GM18867 (cell line): ENCODE results near the gene CITED1.
A peak's percentile ranks its signal among the peaks of the same experiment; 100 is the strongest.

ENCODE experiments used
- ATAC-seq: cut with Tn5 transposase; IDR thresholded peaks from one replicate; pipeline ENCODE4 v1.9.1; 2021; ENCODE audit warnings: mild to moderate bottlenecking, moderate library complexity; ENCODE audit not compliant: unreplicated experiment

The CITED1 gene

DNA sequence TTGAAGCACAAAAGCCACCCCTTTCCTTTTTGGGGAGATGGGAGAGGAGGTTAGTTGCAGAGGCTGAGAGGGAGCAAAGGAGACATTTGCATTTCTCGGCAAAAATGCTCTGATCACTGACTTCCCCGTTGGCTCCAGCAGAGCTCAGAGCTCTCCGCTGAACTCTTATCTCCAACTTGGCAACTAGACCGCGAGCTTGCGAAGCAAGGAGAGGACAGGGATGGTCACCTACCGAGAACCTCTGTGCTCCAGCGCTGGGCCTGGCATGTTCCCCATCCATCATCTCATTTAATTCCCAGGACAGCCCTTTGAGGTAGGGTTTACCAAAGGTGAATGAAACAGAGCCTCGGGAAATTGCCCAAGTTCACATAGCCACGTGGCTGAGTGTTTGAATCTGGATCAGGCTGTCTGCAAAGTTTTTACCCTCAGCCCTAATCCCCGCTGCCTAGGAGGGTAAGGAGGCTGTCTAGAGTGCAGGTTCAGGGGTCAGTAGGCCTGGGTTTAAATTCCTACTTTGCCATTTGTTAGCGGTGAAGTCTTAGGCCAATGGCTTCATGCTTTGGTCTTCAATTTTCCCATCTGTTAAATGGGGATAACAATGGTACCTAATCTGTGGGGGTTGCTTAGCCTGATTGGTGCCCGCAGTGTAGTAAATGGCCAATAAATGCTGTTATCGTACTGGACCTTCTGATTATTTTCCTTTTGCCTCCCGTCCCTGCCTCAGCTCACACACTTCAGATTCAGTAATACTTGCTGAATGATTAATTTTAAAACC, 3.8 kb upstream of the CITED1 start:
- ATAC-seq = no peak

DNA sequence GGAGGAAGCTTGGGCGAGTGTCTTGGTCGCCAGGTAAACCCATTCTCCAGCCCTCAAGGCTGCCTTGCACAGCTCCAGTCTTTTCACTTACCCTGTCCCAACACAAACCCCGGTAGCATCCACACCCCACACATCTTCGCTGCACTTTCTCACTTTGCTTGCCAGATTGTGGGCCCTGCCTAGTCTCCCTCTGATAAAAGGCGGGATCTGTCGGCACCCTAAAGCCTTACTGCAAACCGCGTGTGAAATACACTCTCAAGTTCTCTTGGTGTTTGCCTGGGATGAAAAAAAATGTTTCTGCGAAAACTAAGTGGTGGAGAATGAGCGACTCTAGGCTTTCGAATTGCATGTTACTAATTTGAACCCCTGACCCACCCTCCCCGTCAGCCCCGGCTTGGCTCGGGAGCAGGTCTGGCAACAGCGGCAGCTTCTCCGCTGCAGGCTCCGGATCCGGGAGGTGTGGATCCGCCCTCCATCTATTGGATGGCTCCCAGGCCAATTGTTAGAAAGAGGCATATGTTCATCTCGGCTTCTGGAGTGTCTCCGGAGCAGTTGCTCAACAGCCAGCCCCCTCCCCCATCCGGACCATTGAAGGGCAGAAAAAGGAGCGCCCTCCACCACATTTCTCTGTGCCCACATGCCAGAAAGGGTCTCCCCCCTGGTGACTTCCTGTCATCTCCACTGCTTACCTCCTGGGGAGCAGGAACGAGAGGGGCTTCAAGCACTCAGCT, 3.0 kb upstream of the CITED1 start:
- no peak for ATAC-seq

DNA sequence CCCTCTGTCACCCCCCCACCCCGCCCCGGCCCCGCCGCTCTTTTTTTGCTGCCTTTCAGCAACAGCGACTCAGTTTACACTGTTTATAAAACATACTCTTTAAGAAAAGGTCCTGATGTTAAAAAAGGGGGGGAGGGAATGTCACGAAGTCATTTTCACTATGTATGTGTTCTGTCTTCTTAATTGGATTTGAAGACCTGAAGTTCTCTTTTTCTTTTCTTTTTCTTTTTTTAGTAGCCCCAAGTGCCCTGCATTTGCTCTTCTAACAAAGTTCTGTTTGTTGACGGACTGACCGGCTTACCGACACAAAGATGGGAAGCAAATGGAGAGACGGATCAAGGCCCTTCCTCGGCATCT, 2.5 kb upstream of the CITED1 start:
- no peak for ATAC-seq

DNA sequence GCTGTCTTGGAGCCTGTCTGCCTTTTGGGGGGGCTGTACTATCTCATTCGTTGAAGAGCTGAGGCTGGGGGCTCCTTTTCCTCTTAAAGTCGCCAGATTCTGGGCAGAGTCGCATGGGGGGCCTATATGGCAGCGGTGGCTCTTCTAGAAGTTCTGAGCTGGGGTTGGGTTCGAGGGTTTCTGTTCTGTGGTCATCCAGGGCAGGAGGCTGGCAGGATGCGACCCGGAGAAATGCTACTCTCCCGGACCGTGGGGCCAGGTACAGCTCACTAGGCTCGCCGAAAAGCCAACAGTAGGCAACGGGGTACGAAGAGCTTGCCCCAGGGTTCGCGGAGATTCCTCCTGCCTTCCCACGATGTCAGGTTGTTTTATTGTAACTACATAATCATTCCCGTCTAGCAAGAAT, 1.9 kb upstream of the CITED1 start:
- ATAC-seq = no peak

DNA sequence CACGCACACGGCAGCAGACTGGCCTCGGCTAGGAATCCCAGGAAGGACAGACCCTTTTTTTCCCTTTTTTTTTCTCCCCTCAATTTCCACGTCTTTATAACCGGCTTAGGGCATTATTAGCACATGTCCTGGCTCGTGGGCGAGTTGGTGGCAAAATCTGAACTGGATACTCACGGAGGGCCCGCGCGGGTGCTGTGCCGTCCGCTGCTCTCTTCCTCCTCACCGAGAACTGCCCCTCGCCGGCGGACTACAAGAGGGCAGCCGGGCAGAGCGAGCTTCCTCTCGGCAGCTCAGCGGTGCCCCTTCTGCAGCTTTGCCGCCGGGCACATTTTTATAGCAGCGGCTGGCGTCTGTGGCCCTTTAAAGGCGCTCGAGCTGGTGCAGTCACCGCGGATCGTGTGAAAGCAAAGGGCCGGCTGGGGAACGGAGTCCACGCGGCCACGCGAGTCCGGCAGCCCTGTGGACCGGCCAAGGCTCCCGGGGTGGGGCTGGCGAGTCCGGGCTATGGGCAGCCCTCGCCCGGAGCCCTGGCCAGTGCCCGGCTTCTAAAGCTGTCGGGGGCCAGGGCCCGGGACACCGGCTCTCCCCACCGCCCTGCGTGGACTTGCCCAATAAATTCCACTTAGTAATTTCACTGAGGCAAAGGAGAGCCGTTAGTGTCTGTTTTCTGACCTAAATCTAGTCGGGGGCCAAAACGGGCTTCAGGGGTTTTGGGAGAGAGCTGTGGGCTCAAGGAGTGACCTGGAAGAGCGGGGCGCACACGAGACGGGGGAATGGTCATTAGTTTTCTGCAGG, 1.3 kb upstream of the CITED1 start:
- ATAC-seq = peak; percentile 85

DNA sequence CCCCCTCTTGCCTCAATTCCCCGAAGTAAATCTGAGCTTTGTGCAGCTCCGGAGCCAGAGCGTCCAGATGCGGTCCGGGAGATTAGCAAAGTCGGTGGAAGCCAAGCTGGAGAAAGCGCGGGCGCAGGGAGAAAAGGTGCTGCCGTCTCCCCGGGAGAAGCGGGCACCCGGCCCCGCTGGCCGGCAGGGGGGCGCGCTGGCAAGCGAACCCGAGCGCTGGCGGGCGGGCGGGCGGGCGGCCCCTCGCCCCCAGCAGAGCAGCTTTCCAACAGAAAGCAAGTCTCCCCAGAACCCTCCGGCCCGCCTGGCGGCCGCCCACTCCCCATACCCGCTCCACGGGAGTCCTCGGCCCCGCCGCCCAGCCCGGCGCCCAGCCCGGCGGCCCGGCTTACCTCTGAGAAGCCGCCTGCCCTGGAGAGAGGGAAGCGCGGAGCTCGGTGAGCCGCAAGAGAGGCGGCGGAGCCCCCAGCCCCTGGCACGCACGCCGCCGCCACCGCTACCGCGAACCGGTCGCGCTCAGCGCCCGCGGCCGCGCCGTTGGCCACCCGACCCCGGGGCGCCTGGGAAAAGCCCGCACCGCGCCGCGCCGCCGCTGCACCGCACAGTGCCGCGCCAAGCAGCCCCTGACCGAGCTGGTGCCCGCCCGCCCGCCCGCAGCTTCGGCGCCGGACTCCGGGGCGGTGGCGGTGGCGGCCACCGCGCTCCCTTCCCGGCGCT, 529 bp upstream of the CITED1 start:
- ATAC-seq = peak; percentile 10

DNA sequence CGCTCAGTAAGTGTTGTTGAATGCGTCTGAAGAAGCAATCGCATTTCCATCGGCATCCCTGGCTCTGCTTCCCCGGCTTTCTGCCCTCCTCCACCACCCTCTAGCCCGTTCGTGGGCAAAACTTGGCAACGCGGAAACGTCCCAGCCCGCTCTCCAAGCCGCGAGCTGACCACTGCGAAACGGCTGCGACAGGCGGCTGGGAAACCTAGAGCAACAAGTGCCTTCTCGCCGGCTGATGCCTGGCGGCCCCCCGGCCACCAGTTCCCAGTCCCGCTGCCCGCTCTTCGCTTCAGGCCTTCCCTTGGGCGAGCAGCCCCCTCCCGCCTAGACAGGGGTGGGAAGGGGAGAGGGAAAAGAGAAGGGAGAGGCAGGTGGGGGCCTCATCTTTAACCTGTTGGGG, 837 bp downstream of the CITED1 start:
- ATAC-seq = no peak

DNA sequence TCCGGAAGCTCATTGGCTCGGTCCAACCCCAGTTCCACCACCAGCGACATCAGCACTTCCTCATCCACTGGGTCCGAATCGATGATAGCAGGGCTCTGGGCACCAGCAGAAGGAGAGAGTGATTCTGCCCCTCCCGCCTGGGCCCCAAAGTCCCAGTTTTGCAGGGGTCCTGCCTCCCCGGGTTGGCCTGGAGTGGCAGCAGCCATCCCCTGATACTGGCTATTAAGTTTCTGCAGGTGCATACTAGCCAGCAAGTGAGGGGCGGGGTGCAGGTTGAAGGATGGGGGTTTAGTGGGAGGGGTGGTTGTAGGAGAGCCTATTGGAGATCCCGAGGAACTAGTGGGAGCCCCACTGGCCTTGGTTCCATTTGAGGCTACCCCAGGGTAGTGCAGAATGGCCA, 3.9 kb downstream of the CITED1 start:
- no peak for ATAC-seq

DNA sequence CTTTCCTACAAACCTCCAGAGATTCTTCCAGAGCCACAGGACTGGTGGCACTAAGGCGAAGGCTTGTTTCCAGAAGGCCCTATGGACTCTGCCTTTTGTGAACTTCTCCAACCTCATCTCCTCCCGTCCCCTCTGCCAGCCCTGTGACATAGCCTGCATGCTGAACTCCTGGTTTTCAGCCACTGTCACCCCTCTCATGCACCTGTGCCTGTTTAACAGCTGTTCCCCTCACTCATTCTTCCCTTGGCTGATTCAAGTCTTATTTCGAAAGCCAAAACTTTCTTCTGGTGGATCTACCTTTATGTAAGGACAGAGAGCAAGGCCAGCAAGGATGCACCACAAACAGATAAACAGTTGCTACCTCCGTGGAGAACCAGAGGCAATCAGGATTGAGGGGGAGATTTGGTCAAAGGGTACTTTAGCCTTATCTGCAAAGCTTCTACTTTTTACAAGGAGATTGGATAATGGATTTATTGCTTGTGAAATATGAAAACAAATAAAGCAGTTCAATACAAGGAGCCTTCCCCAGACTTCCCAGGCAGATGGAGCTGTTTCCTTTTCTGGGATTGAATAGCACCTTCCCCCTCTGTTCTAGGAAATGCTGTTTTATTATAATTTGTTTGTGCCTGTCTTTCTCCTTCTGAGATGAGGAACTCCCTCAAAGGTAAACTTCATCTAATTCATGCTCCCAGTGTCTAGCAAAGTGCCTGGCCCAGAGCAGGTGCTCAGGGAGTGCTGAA, 5.7 kb downstream of the CITED1 start:
- ATAC-seq = no peak

DNA sequence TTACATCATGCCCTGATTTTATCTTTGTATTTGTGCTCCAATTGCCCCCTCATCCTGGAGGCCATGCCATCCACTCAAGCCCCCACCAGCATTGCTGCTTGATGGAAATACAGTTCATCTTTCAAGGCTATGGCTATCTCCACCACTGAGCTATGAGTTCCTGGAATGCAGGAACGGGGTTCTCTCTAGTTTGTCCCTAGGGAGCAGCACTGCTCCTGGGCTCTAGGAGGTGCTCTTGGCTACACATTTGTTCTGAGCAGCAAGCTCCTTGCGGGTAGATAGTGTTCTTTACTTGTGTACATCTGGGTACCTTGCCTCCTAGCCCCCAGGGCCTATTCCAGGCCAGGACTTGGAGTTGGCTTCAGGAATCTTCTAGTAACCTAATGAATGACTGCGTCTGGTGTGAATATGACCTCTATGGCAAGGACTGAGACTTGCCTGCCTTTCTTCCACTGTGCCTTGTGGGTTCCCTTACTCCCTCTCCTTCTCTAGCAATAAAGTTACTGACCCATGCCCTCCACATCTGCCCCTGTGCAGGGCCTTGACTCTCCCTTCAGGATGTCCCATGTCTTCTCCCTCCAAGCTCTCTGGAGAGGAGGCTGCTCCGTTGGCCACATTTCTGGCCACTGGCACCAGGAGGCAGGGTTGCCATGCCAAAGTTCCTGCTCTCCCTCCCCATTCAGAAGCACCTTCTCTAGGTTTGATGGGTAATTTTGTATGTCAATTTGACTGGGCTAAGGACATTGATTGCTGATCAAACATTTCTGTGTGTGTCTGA, 7.6 kb downstream of the CITED1 start:
- ATAC-seq = peak; percentile 57

DNA sequence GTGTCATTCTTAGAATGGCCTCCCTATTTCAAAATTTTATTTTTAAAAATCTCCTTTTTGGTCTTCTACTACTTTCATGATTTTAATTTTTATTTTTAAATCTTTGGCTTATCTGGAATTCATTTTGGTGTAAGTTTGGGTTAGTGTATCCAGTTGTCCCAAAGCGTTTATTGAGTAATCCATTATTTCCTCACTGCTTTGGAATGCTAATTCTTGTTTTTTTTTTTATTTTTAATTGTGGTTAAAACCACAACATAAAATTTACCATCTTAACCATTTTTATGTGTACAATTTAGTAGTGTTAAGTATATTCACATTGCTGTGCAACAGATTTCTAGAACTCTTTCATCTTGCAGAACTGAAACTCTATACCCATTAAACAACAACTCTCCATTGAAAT, 8.7 kb downstream of the CITED1 start:
- no peak for ATAC-seq

DNA sequence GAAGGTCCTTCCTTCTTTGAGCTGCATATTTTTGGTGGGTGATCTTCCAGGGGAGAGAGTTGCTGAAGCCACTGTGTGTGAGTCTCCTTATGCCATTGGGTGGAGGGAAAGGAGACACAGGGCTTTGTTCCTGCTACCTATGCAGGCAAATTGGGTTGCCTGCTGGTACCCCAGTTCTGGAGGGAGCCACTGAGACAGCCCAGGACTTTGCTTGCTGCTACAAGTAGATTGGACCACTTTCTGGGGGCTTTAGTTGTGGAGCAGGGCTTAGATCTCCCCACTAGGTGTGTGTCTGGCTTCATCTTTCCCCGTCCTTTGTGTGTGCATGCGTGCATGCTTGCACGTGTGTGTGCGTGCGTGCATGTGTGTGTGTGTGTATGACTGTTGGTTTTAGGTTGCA, 10.0 kb downstream of the CITED1 start:
- ATAC-seq = no peak

DNA sequence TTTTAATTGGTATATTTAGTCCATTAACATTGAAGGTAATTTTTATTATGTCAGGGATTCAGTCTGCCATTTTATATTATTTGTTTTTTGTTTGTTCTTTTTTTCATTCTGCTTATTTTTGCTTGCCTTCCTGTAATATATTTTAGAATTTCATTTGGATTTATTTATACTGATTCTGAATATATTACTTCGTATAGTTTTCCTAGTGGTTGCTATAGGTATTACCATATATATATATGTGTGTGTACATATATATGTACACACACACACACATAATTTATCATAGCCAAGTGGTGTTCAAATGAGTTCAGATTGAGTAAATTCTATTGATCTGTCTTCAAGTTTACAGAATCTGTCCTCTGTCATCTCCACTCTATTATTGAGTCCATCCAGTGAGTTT, 11.2 kb downstream of the CITED1 start:
- ATAC-seq = no peak

DNA sequence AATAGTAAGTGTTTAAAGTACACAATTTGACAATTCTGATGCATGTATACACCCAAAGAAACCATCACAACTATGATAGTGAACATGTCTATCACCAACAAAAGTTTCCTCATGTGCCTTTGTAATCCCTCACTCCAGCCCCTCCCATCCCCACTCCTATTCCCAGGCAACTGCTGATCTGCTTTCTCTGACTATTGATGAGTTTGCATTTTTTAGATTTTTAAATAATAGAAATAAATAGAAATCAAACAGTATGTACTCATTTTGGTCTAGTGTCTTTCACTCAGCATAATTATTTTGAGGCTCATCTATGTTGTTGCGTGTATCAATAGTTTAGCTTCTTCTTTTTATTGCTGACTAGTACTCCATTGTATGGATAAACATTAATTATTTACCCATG, 23.4 kb downstream of the CITED1 start:
- ATAC-seq = no peak

DNA sequence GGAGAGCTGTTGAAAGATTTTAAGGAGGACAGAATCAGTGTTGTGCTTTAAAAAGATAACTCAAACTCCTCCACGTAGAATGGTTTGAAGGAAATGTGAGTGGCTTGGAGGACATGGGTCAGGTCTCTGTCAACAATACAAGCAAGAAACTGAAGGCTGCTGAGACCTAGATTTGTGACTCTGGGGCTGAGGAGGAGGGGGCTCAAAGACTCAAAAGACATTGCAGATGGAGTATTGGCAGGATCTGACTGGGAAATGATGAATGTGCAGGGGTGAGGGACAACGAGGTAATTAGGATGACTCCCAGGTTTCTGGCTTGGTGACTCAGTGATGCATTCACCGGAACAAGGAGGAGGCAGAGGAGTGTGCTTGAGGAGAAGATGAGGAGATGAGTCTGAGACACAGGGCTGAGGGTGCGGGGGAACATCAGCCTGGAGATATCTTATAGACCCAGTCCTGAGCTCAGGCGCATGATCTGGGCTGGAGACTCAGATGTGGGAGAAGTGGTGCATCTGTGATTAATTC, 25.3 kb downstream of the CITED1 start:
- ATAC-seq = no peak

DNA sequence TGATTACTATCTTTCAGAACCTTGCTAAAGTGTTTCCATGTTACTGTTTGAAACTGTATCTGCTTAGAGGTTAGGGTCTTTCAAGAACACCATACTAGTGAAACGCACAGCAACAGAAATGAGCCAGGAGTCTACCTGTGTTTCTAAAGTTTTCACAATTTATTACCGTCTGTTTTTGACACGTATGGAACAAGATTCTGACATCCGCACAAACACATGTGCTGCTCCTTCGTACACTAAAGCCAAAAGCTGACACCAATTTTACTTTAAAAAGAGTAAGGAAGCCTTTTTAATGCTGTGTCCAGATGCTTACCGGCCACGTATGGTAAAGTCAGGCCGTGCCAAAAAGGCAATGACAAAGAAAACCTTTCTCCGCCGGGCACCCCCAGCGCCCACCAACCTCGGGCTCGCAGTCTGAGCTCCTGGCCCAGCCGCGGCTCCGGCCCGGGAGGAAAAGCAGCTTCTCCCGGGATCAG, 29.2 kb downstream of the CITED1 start:
- ATAC-seq = peak; percentile 20

DNA sequence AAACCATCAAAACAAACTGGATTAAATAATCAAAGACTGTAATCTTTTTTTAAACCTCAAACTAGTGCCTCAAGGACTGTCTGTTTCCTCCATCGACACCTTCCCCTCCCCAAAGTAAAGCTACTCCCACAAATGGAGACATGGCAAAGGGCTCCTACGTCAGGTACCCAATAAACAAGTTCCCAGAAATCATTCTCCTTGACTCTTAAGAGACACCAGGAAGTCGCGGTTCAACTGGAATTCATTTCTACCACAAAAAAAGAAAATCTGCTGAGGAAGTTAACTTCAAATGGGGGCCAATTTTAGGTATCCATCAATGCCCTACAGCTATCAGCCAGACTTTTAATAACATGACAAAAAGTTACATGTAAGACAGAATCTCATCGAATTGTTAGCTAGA, 31.2 kb downstream of the CITED1 start:
- no peak for ATAC-seq

DNA sequence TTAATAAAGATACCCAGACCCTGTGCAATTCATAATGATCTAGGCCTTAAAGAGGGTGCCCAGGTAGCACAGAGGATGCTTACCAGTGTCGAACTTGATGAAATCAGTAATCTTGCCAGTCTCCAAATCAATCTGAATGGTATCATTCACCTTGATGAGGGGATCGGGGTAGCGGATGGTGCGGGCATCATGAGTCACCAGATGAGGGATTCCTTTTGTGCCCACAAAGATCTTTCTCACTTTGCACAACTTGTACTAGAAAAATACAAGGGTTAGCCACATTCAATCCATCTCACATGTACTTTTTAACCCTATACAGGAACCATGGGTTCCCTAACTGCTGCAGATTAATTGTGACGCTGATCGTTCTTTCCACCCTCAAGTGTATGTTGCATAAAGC, 32.0 kb downstream of the CITED1 start:
- ATAC-seq = no peak

DNA sequence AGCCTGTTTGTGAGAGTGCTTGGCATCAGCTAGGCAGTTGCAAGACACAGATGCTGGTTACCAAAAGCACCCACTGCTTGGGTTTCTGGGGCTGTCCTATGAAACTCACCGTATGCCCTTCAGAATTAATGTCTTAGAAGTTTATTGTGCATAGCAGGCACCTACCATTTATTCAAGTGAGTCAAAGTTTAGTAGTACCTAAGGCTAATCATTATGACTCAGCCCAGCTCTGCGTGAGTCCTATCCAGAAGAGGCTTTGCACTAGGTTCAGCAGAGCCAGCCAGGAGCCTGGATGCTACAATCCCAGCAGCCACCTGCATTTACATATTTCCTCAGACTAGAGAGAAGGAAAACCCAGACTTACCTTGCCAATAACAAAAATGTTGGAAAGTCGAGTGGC, 32.8 kb downstream of the CITED1 start:
- ATAC-seq = no peak
